ENCODE results near the gene ZNF354C. TPM values are rescaled to one million over a fixed set of nuclear protein-coding genes. Genes with fewer than 3 reads are reported as not detected.
A peak's percentile ranks its signal among the peaks of the same experiment; 100 is the strongest.
"Not testable (repeated sequence)": the region's sequence is repeated elsewhere in the genome, so short reads cannot be mapped to it uniquely, and the experiment has no call there.

ZNF354C gene
- total RNA-seq: 1 to 10 TPM; 6.3 to 6.7 TPM
- long read RNA-seq, donor 1, full-length matches to known transcripts: 1 of 3 reads
- long read RNA-seq, donor 1, partial matches to known transcripts: 0 of 3 reads
- long read RNA-seq, donor 1, other reads (novel, unspliced or antisense): 2 of 3 reads
- long read RNA-seq, donor 2, full-length matches to known transcripts: 2 of 3 reads
- long read RNA-seq, donor 2, partial matches to known transcripts: 0 of 3 reads
- long read RNA-seq, donor 2, other reads (novel, unspliced or antisense): 1 of 3 reads

DNA sequence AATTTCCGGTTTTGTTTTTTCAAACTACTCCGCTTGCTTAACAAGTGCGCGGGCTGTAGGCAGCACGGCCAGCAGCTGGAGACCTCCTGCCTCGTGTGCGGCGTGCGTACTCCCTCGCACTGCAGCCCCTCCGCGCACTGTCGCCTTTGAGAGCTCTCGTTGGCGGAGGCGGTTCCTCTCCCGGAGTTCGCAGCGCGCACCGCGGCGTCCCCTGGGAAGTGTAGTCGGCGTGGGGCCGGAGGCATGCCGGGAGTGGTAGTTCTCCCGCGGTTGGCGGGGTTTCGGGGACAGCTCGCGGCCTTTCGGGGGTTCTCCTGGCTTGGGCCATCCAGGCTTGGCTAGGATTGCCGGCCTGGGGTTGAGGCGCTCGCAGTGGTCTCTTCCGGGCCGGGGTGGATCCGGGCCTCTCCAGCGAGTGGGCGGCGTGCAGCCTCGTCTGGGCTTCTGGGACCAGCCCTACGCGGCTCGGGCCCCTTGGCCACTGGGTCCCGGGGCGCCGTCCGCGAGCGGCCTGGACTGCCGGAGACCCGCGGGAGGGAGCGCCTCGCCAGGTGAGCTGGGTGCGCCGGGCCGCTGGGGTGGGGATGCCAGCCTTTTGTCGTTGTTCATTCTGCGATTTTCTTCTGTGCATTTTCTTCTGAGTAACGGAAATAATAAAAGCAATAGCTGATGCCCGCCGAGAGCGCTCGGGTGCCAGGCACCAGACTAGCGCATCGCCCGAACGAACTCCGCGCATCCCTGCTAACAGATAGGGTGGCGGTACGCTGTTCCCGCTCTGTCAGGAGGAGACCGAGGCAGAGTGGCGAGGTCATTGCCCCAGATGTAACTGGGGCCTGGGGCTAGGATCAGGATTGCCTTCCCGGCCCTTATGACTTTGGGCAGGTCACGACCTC, at the start of gene ZNF354C:
TSS of gene ZNF354C (plus strand) at position 258 of the 893 bp plus-strand sequence. CDS start 1,696 bp downstream, outside the sequence.
- intact Hi-C loops (cut with DNase I): no loop called here
- DNase-seq (ENCODE audit: low spot score): peak; percentile 97

DNA sequence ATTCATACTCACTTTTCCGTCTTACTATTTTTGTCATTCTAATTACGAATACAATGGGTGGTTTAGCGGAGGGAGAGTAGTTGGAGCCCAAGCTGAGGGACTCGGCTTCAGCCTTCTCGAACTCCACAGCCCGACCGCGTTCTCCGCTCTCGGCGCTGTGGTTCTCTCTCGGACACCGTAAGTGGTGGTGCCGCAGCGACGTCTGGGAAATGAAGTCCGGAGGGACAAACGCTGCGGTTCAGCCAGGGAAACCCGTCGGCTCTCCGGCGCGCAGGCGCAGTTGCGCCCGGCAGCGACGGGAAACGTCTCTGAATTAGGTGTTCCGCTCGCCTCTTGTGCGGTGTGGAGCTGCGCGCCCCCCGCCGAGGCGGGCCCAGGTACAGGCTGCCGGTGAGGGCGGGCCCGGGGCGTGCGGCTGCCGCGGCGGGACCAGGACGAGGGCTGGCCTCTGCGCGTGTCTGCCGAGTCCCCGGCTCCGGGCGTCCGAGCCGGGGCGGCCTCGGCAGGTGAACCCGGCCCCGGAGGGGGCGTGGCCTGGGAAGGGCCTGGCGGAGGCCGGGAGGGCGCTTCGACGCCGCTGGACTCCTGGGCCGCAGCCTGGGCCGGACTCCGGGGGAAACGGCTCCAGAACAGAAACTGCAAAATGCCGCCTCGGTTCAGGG, 36.5 kb upstream of the ZNF354C start, which contains the start of gene ZNF879:
TSS of gene ZNF879 (plus strand) at position 277 of the 662 bp plus-strand sequence. CDS start 1,201 bp downstream, outside the sequence.
- intact Hi-C loops (cut with DNase I): loop anchor here in 1 of 2 donors (10.0 kb wide), 1 partner anchor 79 kb away; the partner anchor contains the start of gene ZNF454
- peak; percentile 98 for DNase-seq (ENCODE audit: low spot score)

DNA sequence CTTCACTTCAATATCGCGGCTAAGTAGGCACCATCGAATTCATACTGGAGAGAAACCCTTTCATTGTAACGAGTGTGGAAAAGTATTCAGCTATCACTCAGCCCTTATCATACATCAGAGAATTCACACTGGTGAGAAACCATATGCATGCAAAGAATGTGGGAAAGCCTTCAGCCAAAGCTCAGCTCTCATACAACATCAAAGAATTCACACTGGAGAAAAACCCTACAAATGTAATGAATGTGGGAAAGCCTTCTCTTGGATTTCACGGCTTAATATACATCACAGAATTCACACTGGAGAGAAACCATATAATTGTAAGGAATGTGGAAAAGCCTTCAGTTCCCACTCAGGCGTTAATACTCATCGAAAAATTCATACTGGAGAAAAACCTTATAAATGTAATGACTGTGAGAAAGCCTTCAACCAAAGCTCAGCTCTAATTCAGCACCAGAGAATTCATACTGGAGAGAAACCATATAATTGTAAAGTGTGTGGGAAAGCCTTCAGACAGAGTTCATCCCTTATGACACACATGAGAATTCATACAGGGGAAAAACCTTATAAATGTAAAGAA, 27.1 kb upstream of the ZNF354C start:
- intact Hi-C loops (cut with DNase I): no loop called here
- DNase-seq (ENCODE audit: low spot score): no peak

DNA sequence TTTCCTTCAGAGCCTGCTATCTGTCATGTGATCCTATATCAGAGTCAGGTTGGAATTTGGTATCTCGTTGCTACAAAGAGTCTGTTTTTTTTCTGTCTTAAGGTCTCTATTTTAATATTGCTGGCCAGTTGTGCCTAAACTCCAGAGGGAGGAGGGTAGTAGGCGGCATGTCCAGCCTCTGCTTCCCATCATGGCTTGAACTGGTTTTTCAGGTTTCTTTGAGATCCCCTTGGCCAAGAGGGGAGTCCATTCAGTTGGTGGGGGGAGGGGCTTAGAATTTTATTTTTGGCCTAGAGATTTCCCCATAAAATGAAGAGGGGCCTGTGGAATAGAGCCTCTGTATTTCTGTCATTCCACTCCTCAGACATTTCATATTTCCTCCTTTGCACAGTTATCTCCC, 15.4 kb upstream of the ZNF354C start:
- intact Hi-C loops (cut with DNase I): loop anchor here in 1 of 2 donors (5.0 kb wide), 1 partner anchor 1153 kb away; no protein-coding TSS in a partner anchor
- DNase-seq (ENCODE audit: low spot score): no peak

DNA sequence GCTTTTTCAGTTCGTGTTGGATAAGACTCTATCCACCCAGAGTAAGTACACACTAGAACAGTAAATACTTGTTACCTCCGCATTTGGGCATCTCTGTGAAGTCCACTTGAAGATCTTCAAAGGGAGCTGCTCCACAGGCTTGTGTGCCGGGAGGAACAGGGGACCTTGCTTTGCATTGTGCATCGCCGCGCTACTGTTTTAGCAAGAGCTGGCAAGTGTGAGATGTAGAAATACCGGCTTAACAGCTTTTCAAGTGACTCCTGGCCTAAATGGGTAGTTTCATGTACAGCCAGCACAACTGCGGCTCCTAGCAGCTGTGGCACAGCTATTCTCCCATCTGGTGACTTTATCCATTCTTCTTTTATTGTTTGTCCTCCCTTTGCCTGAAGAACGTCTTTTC, 8.4 kb upstream of the ZNF354C start:
- DNase-seq (ENCODE audit: low spot score): no peak
- intact Hi-C loops (cut with DNase I): no loop called here

DNA sequence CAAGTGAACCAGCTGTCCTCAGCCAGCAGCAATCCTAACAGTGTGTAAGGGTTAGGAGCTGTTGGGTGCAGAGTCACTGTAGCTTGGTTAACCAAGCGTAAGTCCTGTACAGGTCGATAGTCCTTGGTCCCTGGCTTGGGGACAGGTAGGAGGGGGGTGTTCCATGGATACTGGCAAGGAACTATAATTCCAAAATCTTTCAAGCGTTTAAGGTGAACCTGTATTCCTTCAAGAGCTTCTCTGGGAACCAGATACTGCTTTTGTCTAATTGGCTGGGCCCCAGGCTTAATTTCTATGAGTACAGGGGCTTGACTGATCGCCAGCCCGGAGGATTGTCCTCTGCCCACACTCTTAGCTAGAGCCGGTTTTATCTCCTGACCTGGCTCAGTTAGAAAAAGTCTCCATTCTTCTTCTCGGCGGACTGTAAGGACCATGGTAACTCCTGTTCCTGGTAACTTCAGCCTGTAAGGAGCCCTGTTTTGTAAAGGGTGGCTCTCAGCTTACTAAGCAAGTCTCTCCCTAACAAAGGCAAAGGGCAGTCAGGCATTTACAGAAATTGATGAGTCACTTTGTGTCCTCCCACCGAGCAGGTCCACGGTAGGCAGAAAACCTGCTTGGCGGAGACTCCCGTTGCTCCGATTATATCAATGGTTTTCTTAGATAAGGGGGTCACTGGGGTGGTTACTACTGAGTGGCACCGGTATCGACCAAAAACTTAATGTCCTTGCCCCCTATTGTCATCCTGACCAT, 6.0 kb upstream of the ZNF354C start:
- intact Hi-C loops (cut with DNase I): no loop called here

DNA sequence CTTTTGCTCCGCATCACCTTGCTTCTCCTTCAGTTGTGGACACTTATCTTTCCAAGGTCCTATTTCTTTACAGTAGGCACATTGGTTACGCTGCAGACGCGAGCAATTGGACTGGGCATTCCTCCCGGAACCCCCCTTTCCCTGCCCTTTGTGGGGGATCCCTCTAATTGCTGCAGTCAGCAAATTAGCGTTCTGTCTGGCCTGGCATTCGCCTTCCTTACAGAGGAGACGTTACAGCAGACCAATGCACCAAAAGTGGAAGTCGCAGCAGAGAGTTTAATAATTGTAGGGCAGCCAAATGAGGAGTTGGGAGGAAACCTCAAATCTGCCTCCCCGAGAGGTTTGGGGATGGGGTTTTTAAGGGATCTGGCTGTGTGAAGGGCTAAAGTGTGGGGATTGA, 5.3 kb upstream of the ZNF354C start:
- intact Hi-C loops (cut with DNase I): no loop called here
- DNase-seq (ENCODE audit: low spot score): no peak

More for the DNA sequence above, 6.0 kb upstream of the ZNF354C start:
- no peak for DNase-seq (ENCODE audit: low spot score)

DNA sequence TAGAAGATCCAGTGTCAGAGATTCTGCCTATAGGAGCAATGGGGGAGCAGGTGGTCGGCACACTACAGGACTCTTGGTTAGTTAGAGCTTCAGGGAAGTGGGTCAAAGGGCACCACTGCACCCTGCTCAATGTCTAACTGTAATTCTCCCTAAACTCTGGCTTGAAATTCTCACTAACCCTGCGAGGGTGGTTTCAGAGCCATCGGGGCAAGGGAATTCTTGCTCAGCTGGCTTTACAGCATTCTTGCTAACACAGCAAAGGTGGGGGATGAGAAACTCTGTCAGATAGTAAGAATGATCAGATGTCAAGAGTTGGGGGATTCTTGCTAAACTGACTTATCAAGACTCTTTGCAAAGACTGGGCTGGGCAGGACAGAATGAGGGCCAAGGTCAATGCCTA, 4.7 kb upstream of the ZNF354C start:
- no peak for DNase-seq (ENCODE audit: low spot score)
- intact Hi-C loops (cut with DNase I): no loop called here

DNA sequence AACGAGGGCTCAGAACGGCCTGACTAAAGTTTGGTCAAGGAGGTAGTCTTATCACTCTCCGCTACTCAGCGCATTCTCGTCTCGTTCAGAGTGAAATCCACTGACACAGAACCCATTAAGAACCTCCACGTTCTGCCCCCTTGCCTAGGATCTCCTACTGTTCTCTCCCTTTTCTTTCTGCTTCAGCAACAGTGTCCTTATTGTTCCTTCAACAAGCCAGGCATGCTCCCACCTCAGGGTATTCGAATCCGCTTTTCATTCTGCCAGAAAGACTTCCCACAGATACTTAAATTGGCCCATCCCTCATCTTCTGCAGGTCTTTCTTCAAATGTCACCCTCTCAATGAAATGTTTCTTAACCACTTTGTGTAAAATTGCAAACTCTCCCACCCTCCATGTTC, 4.3 kb upstream of the ZNF354C start:
- no peak for DNase-seq (ENCODE audit: low spot score)
- intact Hi-C loops (cut with DNase I): no loop called here

DNA sequence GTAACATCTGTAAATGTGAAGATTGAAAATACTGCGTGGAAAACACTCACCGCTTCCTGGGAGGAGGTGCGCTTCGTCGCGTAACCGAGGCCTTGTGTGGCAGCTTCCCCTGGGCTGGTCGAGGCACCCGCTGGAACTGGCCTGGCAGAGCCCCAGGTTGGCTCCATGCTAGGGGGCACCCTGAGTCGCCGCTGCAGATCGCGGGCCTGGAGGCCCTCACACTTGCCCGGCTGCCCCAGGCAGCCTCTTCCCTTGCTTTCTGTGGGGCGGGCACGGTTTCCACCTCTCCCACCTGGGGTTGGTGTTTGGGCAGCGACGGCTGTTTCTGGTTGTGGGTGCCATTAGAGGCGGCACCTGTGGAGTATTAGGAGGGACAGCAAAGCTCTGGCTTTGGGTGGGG, 852 bp downstream of the ZNF354C start:
- intact Hi-C loops (cut with DNase I): no loop called here
- no peak for DNase-seq (ENCODE audit: low spot score)

DNA sequence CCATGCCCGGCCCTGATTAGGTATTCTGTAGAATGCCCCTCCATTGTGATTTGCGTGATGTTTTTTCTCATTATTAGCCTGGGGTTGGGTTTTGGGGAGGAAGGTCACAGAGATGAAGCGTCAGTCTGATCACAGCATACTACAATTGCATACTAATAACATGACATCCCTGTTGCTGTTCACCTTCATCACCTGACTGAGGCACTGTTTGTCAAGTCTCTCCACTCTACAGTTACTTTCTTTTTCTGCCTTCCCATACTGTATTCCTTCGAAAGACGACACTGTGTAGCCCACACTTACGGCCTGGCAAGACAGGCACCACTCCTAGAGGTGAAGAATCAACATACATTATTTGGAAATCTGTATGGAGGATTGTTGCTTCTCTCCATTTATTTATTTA, 5.5 kb downstream of the ZNF354C start:
- no peak for DNase-seq (ENCODE audit: low spot score)
- intact Hi-C loops (cut with DNase I): no loop called here

DNA sequence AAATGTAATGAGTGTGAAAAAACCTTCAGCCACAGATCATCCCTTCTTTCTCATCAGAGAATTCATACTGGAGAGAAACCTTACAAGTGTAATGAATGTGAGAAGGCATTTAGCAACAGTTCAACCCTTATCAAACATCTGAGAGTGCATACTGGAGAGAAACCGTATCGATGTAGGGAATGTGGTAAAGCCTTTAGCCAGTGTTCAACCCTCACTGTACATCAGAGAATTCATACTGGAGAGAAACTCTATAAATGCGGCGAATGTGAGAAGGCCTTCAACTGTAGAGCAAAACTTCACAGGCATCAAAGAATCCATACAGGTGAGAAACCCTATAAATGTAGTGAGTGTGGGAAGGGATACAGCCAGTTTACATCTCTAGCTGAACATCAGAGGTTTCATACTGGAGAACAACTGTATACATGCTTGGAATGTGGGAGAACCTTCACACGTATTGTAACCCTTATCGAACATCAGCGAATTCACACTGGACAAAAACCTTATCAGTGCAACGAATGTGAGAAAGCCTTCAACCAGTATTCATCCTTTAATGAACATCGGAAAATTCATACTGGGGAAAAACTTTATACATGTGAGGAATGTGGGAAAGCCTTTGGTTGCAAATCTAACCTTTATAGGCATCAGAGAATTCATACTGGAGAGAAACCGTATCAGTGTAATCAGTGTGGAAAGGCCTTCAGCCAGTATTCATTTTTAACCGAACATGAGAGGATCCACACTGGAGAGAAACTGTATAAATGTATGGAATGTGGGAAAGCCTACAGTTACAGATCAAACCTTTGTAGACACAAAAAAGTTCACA, 19.2 kb downstream of the ZNF354C start:
- no peak for DNase-seq (ENCODE audit: low spot score)
- intact Hi-C loops (cut with DNase I): no loop called here

DNA sequence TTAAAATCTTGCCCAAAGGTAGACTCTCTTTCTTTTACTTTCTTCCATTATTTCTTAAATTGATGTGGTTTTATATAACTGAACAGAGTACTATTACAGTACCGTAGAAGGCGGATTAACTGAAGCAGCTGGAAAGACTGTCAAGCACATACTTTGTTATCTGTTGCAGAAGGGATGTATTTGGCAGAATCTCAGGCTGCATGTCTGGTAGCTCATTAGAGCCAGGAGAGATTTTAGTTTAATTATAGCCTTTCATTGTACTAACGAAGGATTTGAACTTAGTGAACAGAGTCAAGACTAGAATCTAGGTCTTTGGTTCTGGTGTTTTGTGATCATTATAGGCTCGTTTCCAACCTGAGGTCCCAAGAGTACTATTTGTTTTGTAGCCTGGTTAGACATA, 20.6 kb downstream of the ZNF354C start:
- intact Hi-C loops (cut with DNase I): no loop called here
- DNase-seq (ENCODE audit: low spot score): no peak

DNA sequence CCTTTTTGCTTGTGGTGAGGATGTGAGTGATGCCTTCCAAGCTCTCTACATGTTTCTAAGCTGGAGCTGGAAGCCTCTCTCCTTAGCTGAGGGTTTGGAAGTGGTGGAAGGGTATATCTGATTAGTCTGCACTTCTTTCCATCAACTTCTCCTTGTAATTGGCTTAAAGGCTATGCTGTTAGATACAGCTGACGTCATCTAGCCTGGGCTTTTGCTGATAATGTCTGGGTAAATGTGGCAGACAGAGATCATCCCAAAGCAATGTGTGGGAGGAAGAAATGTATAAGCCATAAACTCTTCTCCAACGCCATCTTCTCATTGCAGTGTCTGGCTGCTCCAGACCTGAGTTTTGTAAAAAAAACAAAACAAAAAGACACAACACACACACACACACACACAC, 29.3 kb downstream of the ZNF354C start:
- intact Hi-C loops (cut with DNase I): no loop called here
- no peak for DNase-seq (ENCODE audit: low spot score)

DNA sequence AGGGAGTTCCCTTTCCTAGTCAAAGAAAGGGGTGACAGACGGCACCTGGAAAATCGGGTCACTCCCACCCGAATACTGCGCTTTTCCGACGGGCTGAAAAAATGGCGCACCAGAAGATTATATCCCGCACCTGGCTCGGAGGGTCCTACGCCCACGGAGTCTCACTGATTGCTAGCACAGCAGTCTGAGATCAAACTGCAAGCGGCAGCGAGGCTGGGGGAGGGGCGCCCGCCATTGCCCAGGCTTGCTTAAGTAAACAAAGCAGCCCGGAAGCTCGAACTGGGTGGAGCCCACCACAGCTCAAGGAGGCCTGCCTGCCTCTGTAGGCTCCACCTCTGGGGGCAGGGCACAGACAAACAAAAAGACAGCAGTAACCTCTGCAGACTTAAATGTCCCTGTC, 41.1 kb downstream of the ZNF354C start:
- intact Hi-C loops (cut with DNase I): not testable (repeated sequence)
- peak; percentile 64 for DNase-seq (ENCODE audit: low spot score)

DNA sequence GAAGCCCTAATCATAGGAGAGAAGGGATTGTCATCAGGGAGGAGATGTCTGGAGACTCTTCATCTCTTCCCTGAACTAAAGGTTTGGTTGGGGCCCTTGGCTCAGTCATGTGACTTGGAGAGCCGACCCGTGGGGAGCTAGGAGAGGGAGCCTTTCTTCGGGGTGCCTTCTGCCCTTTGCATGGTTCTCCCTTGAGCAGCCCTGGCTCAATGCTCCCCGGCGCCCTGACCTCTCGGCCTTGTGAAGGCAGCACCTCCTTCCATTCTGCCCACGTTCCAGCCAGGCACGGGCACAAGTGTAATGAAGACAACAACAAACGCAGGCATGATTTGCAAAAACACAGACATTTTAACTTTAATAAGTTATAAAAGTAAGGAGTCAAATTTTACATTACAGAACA, 50.4 kb downstream of the ZNF354C start:
- DNase-seq (ENCODE audit: low spot score): peak; percentile 68

DNA sequence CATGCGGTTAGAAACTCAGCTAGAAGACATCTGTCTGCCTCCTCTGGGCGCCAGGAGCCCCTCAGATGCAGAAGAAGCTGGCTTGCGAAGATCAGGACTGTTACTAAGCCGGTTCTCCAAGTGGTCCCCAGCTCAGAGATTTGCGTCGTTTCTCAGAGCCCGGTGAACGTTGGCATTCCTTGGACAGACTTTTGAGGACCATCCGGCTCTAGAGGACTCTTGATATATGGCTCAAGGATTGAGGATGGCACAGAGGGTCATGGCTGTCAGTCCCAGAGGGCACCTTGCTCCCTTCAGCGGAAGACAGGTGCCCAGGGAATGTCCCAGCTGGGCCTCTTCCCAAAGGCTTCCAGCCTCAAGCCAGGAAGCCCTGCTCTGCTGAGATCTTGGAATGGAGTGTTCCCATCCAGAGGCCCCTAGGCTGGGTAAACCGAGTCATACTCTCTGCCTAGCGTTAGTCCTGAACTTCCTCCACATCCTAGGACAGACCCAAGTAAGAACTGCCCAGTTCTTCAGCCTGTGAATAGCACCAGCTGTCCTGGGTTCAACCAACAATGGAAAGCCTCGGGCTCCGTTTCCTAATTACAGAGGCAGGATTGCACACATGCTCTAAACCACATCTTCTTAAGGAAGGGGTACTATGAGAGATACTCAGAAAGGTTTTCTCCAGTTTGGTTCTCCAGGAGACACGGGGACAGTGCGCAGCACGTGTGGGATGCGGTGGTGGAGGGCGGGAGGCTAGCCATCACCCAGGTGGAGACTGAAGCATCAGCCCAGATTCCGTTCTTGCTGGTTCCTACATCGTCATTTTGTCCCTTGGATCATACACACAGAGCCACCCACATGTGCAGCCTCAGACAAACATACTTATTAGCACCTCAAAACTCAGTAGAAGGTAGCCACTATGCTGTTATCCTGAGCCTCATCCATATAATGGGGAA, 51.4 kb downstream of the ZNF354C start:
- DNase-seq (ENCODE audit: low spot score): no peak

More for the DNA sequence above, 50.4 kb downstream of the ZNF354C start:
- intact Hi-C loops (cut with DNase I): no loop called here

More for the DNA sequence above, 51.4 kb downstream of the ZNF354C start:
- intact Hi-C loops (cut with DNase I): no loop called here

All from posterior vena cava (tissue), 2 donors.